Right cardiac atrium (tissue), 5 donors: Measurements from ENCODE around the gene PTPRD. TPM values are rescaled to one million over a fixed set of nuclear protein-coding genes. Genes with fewer than 3 reads are reported as not detected.
A peak's percentile ranks its signal among the peaks of the same experiment; 100 is the strongest.

Experiments used
- ATAC-seq, 2 donors: fragments of 200-7000 bp; cut with Tn5 transposase; one replicate each; pipeline versions ENCODE4 v1.8.0 to v1.9.1; 2020; ENCODE audit warnings: moderate library complexity in 2 of 2, mild to moderate bottlenecking in 1 of 2
- DNase-seq, 3 donors: peaks; one replicate each; pipeline ENCODE4 v3.0.0-alpha.2; 2020
- H3K27ac ChIP-seq: one replicate; pipeline ENCODE4 v1.5.1; 2013; ENCODE audit warnings: mild to moderate bottlenecking, low read length, control low read depth, moderate library complexity
- H3K27me3 ChIP-seq: one replicate; pipeline ENCODE4 v1.6.1; 2013; ENCODE audit not compliant: control insufficient read depth, insufficient read depth
- H3K4me1 ChIP-seq: one replicate; pipeline ENCODE4 v1.6.1; 2013; ENCODE audit warnings: low read length; ENCODE audit not compliant: control insufficient read depth, insufficient read depth
- H3K4me3 ChIP-seq: one replicate; pipeline ENCODE4 v1.5.1; 2013; ENCODE audit warnings: low read length, control low read depth
- H3K9me3 ChIP-seq: one replicate; pipeline ENCODE4 v1.6.1; 2013; ENCODE audit warnings: low read length; ENCODE audit not compliant: control insufficient read depth
- WGBS: extraction: QIAGEN DNeasy Blood & Tissue Kit; methylation state at CpG from one replicate; pipeline ENCODE4 v1.1.7; 2013; 5-methylcytosine and 5-hydroxymethylcytosine counted together
- intact Hi-C, 4 donors: fragments of 100-400 bp; cut with DNase I; formaldehyde crosslinking; loops; one replicate each; pipeline versions ENCODE4 v1.11.0 to v1.14.0; 2022 to 2023
- polyA plus RNA-seq: library from polyadenylated mRNA; stranded (reverse); fragments of 200-250 nt; gene quantifications from one replicate; pipeline ENCODE4 v1.2.3, GENCODE V29; 2013
- total RNA-seq, 4 donors: library from RNA; stranded (reverse); fragmentation: NEBNext Ultra II Directional; extraction: Animal tissue kit (Norgen Biotek cat#: 25700); gene quantifications; one replicate each; pipeline ENCODE4 v1.2.1, GENCODE V29; 2021
- donor health status: healthy with polysubstance abuse.
- donor health status: DM: no; HTN: yes; CAD: no.
- donor health status: DM: no; HTN: no; CAD: no.
- donor health status: DM: no; HTN: yes; CAD: no; lungs with severe emphysema.
- donor health status: DM: yes; HTN: yes; CAD: no.

Gene PTPRD
- total and polyA plus RNA-seq, 5 donors = 1.3 to 11.8 (median 7.1) TPM

- Histone ChIP-seq H3K9me3 (no peaks in the 10 kb centered on the region), H3K4me1 (no peaks in the 10 kb centered on the region), H3K27me3 (no peaks in the 10 kb centered on the region), H3K4me3 (no peak overlapping the region), H3K27ac (no peak overlapping the region)
- WGBS = 82% methylated on average over 13 of the region's 13 CpGs
- intact Hi-C loops = no loop called here
- ATAC-seq (no peak), DNase-seq (peak in 1 of 3 donors; percentile 30)
Observed at GRCh38 chr9:8329561-8330283, 2283.1 kb downstream of the PTPRD start.

- no peaks in the 10 kb centered on the region for H3K4me1 ChIP-seq
- DNase-seq (no peak), ATAC-seq (no peak)
- no peaks in the 10 kb centered on the region for H3K27me3 ChIP-seq
- no peaks in the 10 kb centered on the region for H3K9me3 ChIP-seq
- no peak overlapping the region for H3K4me3 ChIP-seq
- no peak overlapping the region for H3K27ac ChIP-seq
- WGBS = 92% methylated on average over 5 of the region's 5 CpGs
- intact Hi-C loops = no loop called here
Observed at GRCh38 chr9:8315211-8315610, 2297.6 kb downstream of the PTPRD start.

- no peaks in the 10 kb centered on the region for H3K4me1 ChIP-seq
- intact Hi-C loops = no loop called here
- H3K27me3 ChIP-seq = no peaks in the 10 kb centered on the region
- no peak for DNase-seq
- no peak overlapping the region for H3K27ac ChIP-seq
- no peak for ATAC-seq
- H3K9me3 ChIP-seq = no peaks in the 10 kb centered on the region
- no peak overlapping the region for H3K4me3 ChIP-seq
Observed at GRCh38 chr9:8309258-8309657, 2303.5 kb downstream of the PTPRD start.

GRCh38 chr9:8304720-8305119 lies 2308.1 kb downstream of the PTPRD start:
- H3K27me3 ChIP-seq = no peaks in the 10 kb centered on the region
- no peak overlapping the region for H3K4me3 ChIP-seq
- H3K9me3 ChIP-seq = no peaks in the 10 kb centered on the region
- no peak overlapping the region for H3K27ac ChIP-seq
- 69% methylated on average over 2 of the region's 2 CpGs for WGBS
- intact Hi-C loops = no loop called here
- no peak for DNase-seq
- ATAC-seq = no peak
- no peaks in the 10 kb centered on the region for H3K4me1 ChIP-seq

- WGBS = 68% methylated on average over 3 of the region's 3 CpGs
Observed at GRCh38 chr9:8301296-8301695, 2311.5 kb downstream of the PTPRD start.

GRCh38 chr9:8297047-8297446 lies 2315.8 kb downstream of the PTPRD start:
- DNase-seq (no peak), ATAC-seq (no peak)
- 84% methylated on average over 3 of the region's 3 CpGs for WGBS
- no peak overlapping the region for H3K4me3 ChIP-seq
- no peak overlapping the region for H3K27ac ChIP-seq
- no peaks in the 10 kb centered on the region for H3K4me1 ChIP-seq
- H3K27me3 ChIP-seq = no peaks in the 10 kb centered on the region
- intact Hi-C loops = no loop called here
- no peaks in the 10 kb centered on the region for H3K9me3 ChIP-seq

More at GRCh38 chr9:8301296-8301695, 2311.5 kb downstream of the PTPRD start:
- intact Hi-C loops = no loop called here
- no peaks in the 10 kb centered on the region for H3K9me3 ChIP-seq
- DNase-seq (no peak), ATAC-seq (no peak)
- no peak overlapping the region for H3K27ac ChIP-seq
- no peak overlapping the region for H3K4me3 ChIP-seq
- H3K4me1 ChIP-seq = no peaks in the 10 kb centered on the region
- H3K27me3 ChIP-seq = no peaks in the 10 kb centered on the region

- DNase-seq (no peak), ATAC-seq (no peak)
- no peaks in the 10 kb centered on the region for H3K27me3 ChIP-seq
- H3K27ac ChIP-seq = no peak overlapping the region
- no peak overlapping the region for H3K4me3 ChIP-seq
- intact Hi-C loops = no loop called here
- WGBS = 74% methylated on average over 4 of the region's 4 CpGs
- H3K4me1 ChIP-seq = no peaks in the 10 kb centered on the region
- no peaks in the 10 kb centered on the region for H3K9me3 ChIP-seq
Observed at GRCh38 chr9:8292657-8293056, 2320.1 kb downstream of the PTPRD start.

- H3K4me1 ChIP-seq = no peaks in the 10 kb centered on the region
- intact Hi-C loops = loop anchor here in 1 of 4 donors (10.0 kb wide), 1 partner anchor 95 kb away; no protein-coding TSS in a partner anchor
- no peak overlapping the region for H3K4me3 ChIP-seq
- ATAC-seq (no peak), DNase-seq (no peak)
- WGBS = 67% methylated on average over 2 of the region's 2 CpGs
- no peaks in the 10 kb centered on the region for H3K9me3 ChIP-seq
- no peaks in the 10 kb centered on the region for H3K27me3 ChIP-seq
- no peak overlapping the region for H3K27ac ChIP-seq
Observed at GRCh38 chr9:8289681-8290080, 2323.1 kb downstream of the PTPRD start.

- no peak overlapping the region for H3K4me3 ChIP-seq
- no peaks in the 10 kb centered on the region for H3K27me3 ChIP-seq
- intact Hi-C loops = loop anchor here in 1 of 4 donors (10.0 kb wide), 1 partner anchor 93 kb away; no protein-coding TSS in a partner anchor
- DNase-seq = no peak
- WGBS = 63% methylated on average over 2 of the region's 2 CpGs
- H3K27ac ChIP-seq = no peak overlapping the region
- H3K9me3 ChIP-seq = no peaks in the 10 kb centered on the region
- H3K4me1 ChIP-seq = no peaks in the 10 kb centered on the region
- no peak for ATAC-seq
Observed at GRCh38 chr9:8287970-8288369, 2324.8 kb downstream of the PTPRD start.

GRCh38 chr9:8287501-8287900 lies 2325.3 kb downstream of the PTPRD start:
- no peak for ATAC-seq
- no peaks in the 10 kb centered on the region for H3K27me3 ChIP-seq
- H3K27ac ChIP-seq = no peak overlapping the region
- WGBS = 84% methylated on average over 2 of the region's 2 CpGs
- H3K4me3 ChIP-seq = no peak overlapping the region
- intact Hi-C loops = loop anchor here in 1 of 4 donors (10.0 kb wide), 1 partner anchor 93 kb away; no protein-coding TSS in a partner anchor
- no peaks in the 10 kb centered on the region for H3K4me1 ChIP-seq
- no peaks in the 10 kb centered on the region for H3K9me3 ChIP-seq
- DNase-seq = no peak

- no peak for ATAC-seq
Observed at GRCh38 chr9:8284884-8285283, 2327.9 kb downstream of the PTPRD start.

More at GRCh38 chr9:8284884-8285283, 2327.9 kb downstream of the PTPRD start:
- DNase-seq = no peak
- no peaks in the 10 kb centered on the region for H3K27me3 ChIP-seq
- whole genome bisulfite sequencing = 67% methylated on average over 7 of the region's 7 CpGs
- intact Hi-C loops = loop anchor here in 1 of 4 donors (10.0 kb wide), 1 partner anchor 90 kb away; no protein-coding TSS in a partner anchor
- no peak overlapping the region for H3K27ac ChIP-seq
- H3K4me1 ChIP-seq = no peaks in the 10 kb centered on the region
- H3K4me3 ChIP-seq = no peak overlapping the region
- H3K9me3 ChIP-seq = no peaks in the 10 kb centered on the region
